ENCODE data around the gene TEX26. TPM values are rescaled to one million over a fixed set of nuclear protein-coding genes. Genes with fewer than 3 reads are reported as not detected.

TEX26 gene
- total and polyA plus RNA-seq, 10 of the 15 experiments (the other 5 are each of a cell fraction or from before 2014, with no cell fraction given), result not detected

DNA sequence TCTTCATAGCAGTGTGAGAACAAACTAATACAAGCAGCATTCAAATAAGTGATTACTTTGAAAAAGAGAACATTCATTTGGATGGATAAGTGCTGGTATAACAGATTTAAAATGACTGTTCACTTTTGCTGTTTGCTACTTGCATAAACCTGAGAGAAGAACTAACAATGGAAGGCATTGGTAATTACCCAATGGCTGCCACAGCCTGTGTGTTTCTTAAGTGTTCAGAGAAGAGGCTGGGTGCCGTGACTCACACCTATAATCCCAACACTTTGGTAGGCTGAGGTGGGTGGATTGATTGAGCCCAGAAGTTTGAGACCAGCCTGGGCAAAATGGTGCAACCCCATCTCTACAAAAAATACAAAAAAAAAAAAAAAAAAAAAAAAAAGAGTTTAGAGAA, 4.9 kb upstream of the TEX26 start:
- FAIRE-seq, result no peak
- no peaks in the 10 kb centered on the region for H3K36me3 ChIP-seq (ENCODE audit: control insufficient read depth in 2 of 2, insufficient read depth in 2 of 2, low read length in 1 of 2)
- H3K9ac ChIP-seq (ENCODE audit: control insufficient read depth, insufficient read depth, low read length), result no peak overlapping the region
- ATAC-seq, result no peak
- intact Hi-C loops (cut with micrococcal nuclease; ENCODE audit: unreplicated experiment), result no loop called here
- H4K20me1 ChIP-seq (ENCODE audit: control insufficient read depth, insufficient read depth), result no peaks in the 10 kb centered on the region
- H3K9me3 ChIP-seq (replicated peaks; ENCODE audit: control insufficient read depth, insufficient read depth, low read length), result no peaks in the 10 kb centered on the region
- no peak overlapping the region for H3K4me3 ChIP-seq
- SMC1A ChIA-PET (ENCODE audit: uncharacterized antibody, unreplicated experiment), result no interaction called here
- no peaks in the 10 kb centered on the region for H3K79me2 ChIP-seq (ENCODE audit: control insufficient read depth, insufficient read depth, low read length)
- H3K4me1 ChIP-seq (ENCODE audit: control insufficient read depth, insufficient read depth, low read length), result no peaks in the 10 kb centered on the region
- no TSS peak for BruUV-seq (replicated peaks)
- H2AFZ ChIP-seq (ENCODE audit: control insufficient read depth, low read depth, low read length), result no peak overlapping the region
- H3K4me2 ChIP-seq (ENCODE audit: control insufficient read depth, insufficient read depth), result no peak overlapping the region
- H3K27ac ChIP-seq (ENCODE audit: control insufficient read depth, insufficient read depth), result no peak overlapping the region
- TF ChIP-seq, protein P1, sequence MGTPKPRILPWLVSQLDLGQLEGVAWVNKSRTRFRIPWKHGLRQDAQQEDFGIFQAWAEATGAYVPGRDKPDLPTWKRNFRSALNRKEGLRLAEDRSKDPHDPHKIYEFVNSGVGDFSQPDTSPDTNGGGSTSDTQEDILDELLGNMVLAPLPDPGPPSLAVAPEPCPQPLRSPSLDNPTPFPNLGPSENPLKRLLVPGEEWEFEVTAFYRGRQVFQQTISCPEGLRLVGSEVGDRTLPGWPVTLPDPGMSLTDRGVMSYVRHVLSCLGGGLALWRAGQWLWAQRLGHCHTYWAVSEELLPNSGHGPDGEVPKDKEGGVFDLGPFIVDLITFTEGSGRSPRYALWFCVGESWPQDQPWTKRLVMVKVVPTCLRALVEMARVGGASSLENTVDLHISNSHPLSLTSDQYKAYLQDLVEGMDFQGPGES (IDR thresholded peaks at IDR 0.05), result no peak
- no peak for TF ChIP-seq JUND (IDR thresholded peaks at IDR 0.05; ENCODE audit: low read depth, low read length)
- TF ChIP-seq, protein P2, sequence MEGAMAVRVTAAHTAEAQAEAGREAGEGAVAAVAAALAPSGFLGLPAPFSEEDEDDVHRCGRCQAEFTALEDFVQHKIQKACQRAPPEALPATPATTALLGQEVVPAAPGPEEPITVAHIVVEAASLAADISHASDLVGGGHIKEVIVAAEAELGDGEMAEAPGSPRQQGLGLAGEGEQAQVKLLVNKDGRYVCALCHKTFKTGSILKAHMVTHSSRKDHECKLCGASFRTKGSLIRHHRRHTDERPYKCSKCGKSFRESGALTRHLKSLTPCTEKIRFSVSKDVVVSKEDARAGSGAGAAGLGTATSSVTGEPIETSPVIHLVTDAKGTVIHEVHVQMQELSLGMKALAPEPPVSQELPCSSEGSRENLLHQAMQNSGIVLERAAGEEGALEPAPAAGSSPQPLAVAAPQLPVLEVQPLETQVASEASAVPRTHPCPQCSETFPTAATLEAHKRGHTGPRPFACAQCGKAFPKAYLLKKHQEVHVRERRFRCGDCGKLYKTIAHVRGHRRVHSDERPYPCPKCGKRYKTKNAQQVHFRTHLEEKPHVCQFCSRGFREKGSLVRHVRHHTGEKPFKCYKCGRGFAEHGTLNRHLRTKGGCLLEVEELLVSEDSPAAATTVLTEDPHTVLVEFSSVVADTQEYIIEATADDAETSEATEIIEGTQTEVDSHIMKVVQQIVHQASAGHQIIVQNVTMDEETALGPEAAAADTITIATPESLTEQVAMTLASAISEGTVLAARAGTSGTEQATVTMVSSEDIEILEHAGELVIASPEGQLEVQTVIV (IDR thresholded peaks at IDR 0.05; ENCODE audit: borderline replicate concordance, partially characterized antibody), result no peak
- no peak for TF ChIP-seq POLR2AphosphoS2 (IDR thresholded peaks at IDR 0.05; ENCODE audit: low read depth, low read length)
- no peak for TF ChIP-seq LARP7 (IDR thresholded peaks at IDR 0.05)
- TF ChIP-seq, protein P3, sequence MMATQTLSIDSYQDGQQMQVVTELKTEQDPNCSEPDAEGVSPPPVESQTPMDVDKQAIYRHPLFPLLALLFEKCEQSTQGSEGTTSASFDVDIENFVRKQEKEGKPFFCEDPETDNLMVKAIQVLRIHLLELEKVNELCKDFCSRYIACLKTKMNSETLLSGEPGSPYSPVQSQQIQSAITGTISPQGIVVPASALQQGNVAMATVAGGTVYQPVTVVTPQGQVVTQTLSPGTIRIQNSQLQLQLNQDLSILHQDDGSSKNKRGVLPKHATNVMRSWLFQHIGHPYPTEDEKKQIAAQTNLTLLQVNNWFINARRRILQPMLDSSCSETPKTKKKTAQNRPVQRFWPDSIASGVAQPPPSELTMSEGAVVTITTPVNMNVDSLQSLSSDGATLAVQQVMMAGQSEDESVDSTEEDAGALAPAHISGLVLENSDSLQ (IDR thresholded peaks at IDR 0.05), result no peak
- TF ChIP-seq GABPA (IDR thresholded peaks at IDR 0.05; ENCODE audit: low read depth), result no peak
- TF ChIP-seq ETV6 (conservative IDR thresholded peaks at IDR 0.05 in 1 of 2, IDR thresholded peaks at IDR 0.05 in 1 of 2; ENCODE audit: borderline replicate concordance in 1 of 2, low read depth in 1 of 2), result no peak
- no peak for TF ChIP-seq NR2F1 (conservative IDR thresholded peaks at IDR 0.05)
- no peak for TF ChIP-seq MXI1 (IDR thresholded peaks at IDR 0.05; ENCODE audit: low read depth, low read length)
- no peak for TF ChIP-seq BACH1 (IDR thresholded peaks at IDR 0.05; ENCODE audit: borderline replicate concordance)
- peaks cover 0 to under 1% of the 10 kb centered on the region in 2 experiments; a peak in 1 of 4 replicates for H3K27me3 ChIP-seq (replicated peaks in 1 of 2; ENCODE audit: control insufficient read depth in 2 of 2, insufficient read depth in 2 of 2, low read length in 1 of 2)
- POLR2A ChIA-PET, result no interaction called here
- no peak for DNase-seq (ENCODE audit: low read depth, low spot score)
- CTCF ChIA-PET, result no interaction called here
- RAD21 ChIA-PET (ENCODE audit: unreplicated experiment), result no interaction called here
- WGBS (ENCODE audit: insufficient coverage, insufficient replicate concordance, low lambda C conversion rate, missing lambda C conversion rate), result 43% methylated on average over 1 of the region's 1 CpG
- in situ Hi-C loops (cut with MboI), result no loop called here

Data from GM12878 (cell line).